Measurements from ENCODE around the gene MRPS18A. TPM values are rescaled to one million over a fixed set of nuclear protein-coding genes. Genes with fewer than 3 reads are reported as not detected.

Gene MRPS18A
- total and polyA plus RNA-seq, 2 of the 13 experiments (the other 11 are each of a cell fraction or from before 2014, with no cell fraction given) = 87.8 to 89.1 TPM

GRCh38 chr6:43668151-43669028, 19.2 kb downstream of the MRPS18A start (continued):
- no peak for TF ChIP-seq CREB1 (IDR thresholded peaks at IDR 0.05)
- no peak for TF ChIP-seq CREB1 (CRISPR knock-in tag; IDR thresholded peaks at IDR 0.05)
- TF ChIP-seq, protein P1, sequence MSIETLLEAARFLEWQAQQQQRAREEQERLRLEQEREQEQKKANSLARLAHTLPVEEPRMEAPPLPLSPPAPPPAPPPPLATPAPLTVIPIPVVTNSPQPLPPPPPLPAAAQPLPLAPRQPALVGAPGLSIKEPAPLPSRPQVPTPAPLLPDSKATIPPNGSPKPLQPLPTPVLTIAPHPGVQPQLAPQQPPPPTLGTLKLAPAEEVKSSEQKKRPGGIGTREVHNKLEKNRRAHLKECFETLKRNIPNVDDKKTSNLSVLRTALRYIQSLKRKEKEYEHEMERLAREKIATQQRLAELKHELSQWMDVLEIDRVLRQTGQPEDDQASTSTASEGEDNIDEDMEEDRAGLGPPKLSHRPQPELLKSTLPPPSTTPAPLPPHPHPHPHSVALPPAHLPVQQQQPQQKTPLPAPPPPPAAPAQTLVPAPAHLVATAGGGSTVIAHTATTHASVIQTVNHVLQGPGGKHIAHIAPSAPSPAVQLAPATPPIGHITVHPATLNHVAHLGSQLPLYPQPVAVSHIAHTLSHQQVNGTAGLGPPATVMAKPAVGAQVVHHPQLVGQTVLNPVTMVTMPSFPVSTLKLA (IDR thresholded peaks at IDR 0.05) = 0 out of 2 replicates have a peak, but pooled peaks have one; percentile 25
- TF ChIP-seq RNF219 (CRISPR knock-in tag; IDR thresholded peaks at IDR 0.05) = no peak
- TF ChIP-seq, protein P2, sequence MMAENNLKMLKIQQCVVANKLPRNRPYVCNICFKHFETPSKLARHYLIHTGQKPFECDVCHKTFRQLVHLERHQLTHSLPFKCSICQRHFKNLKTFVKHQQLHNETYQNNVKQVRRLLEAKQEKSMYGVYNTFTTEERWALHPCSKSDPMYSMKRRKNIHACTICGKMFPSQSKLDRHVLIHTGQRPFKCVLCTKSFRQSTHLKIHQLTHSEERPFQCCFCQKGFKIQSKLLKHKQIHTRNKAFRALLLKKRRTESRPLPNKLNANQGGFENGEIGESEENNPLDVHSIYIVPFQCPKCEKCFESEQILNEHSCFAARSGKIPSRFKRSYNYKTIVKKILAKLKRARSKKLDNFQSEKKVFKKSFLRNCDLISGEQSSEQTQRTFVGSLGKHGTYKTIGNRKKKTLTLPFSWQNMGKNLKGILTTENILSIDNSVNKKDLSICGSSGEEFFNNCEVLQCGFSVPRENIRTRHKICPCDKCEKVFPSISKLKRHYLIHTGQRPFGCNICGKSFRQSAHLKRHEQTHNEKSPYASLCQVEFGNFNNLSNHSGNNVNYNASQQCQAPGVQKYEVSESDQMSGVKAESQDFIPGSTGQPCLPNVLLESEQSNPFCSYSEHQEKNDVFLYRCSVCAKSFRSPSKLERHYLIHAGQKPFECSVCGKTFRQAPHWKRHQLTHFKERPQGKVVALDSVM (CRISPR knock-in tag; IDR thresholded peaks at IDR 0.05) = no peak
- TF ChIP-seq IRF2 (CRISPR knock-in tag; IDR thresholded peaks at IDR 0.05) = peak; percentile 30; the same call in 1 of the 2 replicates
- TF ChIP-seq ZNF224 (CRISPR knock-in tag; IDR thresholded peaks at IDR 0.05) = no peak
- no peak for TF ChIP-seq CCDC6 (CRISPR knock-in tag; IDR thresholded peaks at IDR 0.05)
- TF ChIP-seq CEBPB (IDR thresholded peaks at IDR 0.05; ENCODE audit: borderline replicate concordance, low read depth, low read length) = no peak
- TF ChIP-seq ZMAT3 (CRISPR knock-in tag; conservative IDR thresholded peaks at IDR 0.05) = no peak
- TF ChIP-seq STAT5B (CRISPR knock-in tag; IDR thresholded peaks at IDR 0.05) = no peak
- no peak for TF ChIP-seq ZNF772 (CRISPR knock-in tag; IDR thresholded peaks at IDR 0.05)
- no peak for TF ChIP-seq PCBP1 (IDR thresholded peaks at IDR 0.05; ENCODE audit: borderline replicate concordance, low read depth, low read length)
- no peak for TF ChIP-seq SOX13 (IDR thresholded peaks at IDR 0.05)
- peak in 1 of 2 experiments; percentile 28; a peak in 1 of 4 replicates for TF ChIP-seq SOX13 (CRISPR knock-in tag; conservative IDR thresholded peaks at IDR 0.05 in 1 of 2, IDR thresholded peaks at IDR 0.05 in 1 of 2)
- TF ChIP-seq ZNF136 (CRISPR knock-in tag; IDR thresholded peaks at IDR 0.05; ENCODE audit: low read depth) = peak; percentile 61; the same call in 1 of the 2 replicates
- TF ChIP-seq ZNF331 (CRISPR knock-in tag; IDR thresholded peaks at IDR 0.05) = 0 out of 2 replicates have a peak, but pooled peaks have one; percentile 30
- TF ChIP-seq CSRNP1 (CRISPR knock-in tag; IDR thresholded peaks at IDR 0.05) = peak; percentile 95
- TF ChIP-seq, protein P3, sequence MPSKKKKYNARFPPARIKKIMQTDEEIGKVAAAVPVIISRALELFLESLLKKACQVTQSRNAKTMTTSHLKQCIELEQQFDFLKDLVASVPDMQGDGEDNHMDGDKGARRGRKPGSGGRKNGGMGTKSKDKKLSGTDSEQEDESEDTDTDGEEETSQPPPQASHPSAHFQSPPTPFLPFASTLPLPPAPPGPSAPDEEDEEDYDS (CRISPR knock-in tag; IDR thresholded peaks at IDR 0.05) = peak; percentile 69
- TF ChIP-seq, protein P4, sequence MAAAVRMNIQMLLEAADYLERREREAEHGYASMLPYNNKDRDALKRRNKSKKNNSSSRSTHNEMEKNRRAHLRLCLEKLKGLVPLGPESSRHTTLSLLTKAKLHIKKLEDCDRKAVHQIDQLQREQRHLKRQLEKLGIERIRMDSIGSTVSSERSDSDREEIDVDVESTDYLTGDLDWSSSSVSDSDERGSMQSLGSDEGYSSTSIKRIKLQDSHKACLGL (CRISPR knock-in tag; IDR thresholded peaks at IDR 0.05) = no peak; the same call in none of the 2 replicates
- TF ChIP-seq ZNF569 (CRISPR knock-in tag; IDR thresholded peaks at IDR 0.05; ENCODE audit: borderline replicate concordance) = no peak

All from HepG2 (cell line).